GM12878 (cell line): Measurements from ENCODE around the gene HSCB. TPM values are rescaled to one million over a fixed set of nuclear protein-coding genes. Genes with fewer than 3 reads are reported as not detected.
A peak's percentile ranks its signal among the peaks of the same experiment; 100 is the strongest.

Experiments
- ATF3 ChIP-seq: IDR thresholded peaks from 2 replicates; pipeline ENCODE4 v1.6.1; 2011; ENCODE audit warnings: low read depth, mild to moderate bottlenecking, low read length, moderate library complexity, borderline replicate concordance; ENCODE audit errors: extremely low read depth
- BMI1 ChIP-seq: fragments of 450-650 bp; IDR thresholded peaks from 2 replicates; pipeline ENCODE4 v1.6.1; 2016; ENCODE audit warnings: mild to moderate bottlenecking, moderate library complexity, borderline replicate concordance
- CBFB ChIP-seq: IDR thresholded peaks from 2 replicates; pipeline ENCODE4 v1.6.1; 2016; ENCODE audit warnings: antibody characterized with exemption, low read depth
- CEBPB ChIP-seq, 2 experiments: fragments of 150-350 bp in 1 of 2; IDR thresholded peaks; 2 replicates each; pipeline ENCODE4 v1.6.1; 2012 to 2014; ENCODE audit warnings: low read depth in 2 of 2, low read length in 2 of 2, borderline replicate concordance in 1 of 2, inconsistent platforms in 1 of 2
- E2F8 ChIP-seq: fragments of 450-650 bp; IDR thresholded peaks from 2 replicates; pipeline ENCODE4 v1.6.1; 2018; ENCODE audit warnings: mild to moderate bottlenecking, low read depth, moderate library complexity; ENCODE audit not compliant: partially characterized antibody
- E4F1 ChIP-seq: fragments of 450-650 bp; IDR thresholded peaks from 2 replicates; pipeline ENCODE4 v1.6.1; 2018; ENCODE audit warnings: borderline replicate concordance, mild to moderate bottlenecking; ENCODE audit not compliant: partially characterized antibody
- ESRRA ChIP-seq: IDR thresholded peaks from 2 replicates; pipeline ENCODE4 v1.6.1; 2012; ENCODE audit warnings: mild to moderate bottlenecking, low read length, improper control_type of control experiment
- FOXM1 ChIP-seq: IDR thresholded peaks from 2 replicates; pipeline ENCODE4 v1.6.1; 2012; ENCODE audit warnings: low read depth, mild to moderate bottlenecking, inconsistent platforms, low read length, moderate library complexity
- IKZF1 ChIP-seq: fragments of 450-650 bp; conservative IDR thresholded peaks from 2 replicates; pipeline ENCODE4 v1.6.1; 2017; ENCODE audit warnings: antibody characterized with exemption, mild to moderate bottlenecking
- KDM1A ChIP-seq: fragments of 200-600 bp; sonication (generic); IDR thresholded peaks from 2 replicates; pipeline ENCODE4 v1.6.1; 2016; ENCODE audit warnings: borderline replicate concordance
- MEF2B ChIP-seq: fragments of 450-650 bp; IDR thresholded peaks from 2 replicates; pipeline ENCODE4 v1.6.1; 2018; ENCODE audit warnings: mild to moderate bottlenecking, moderate library complexity; ENCODE audit not compliant: partially characterized antibody, poor library complexity, severe bottlenecking
- NFXL1 ChIP-seq: fragments of 450-650 bp; IDR thresholded peaks from 2 replicates; pipeline ENCODE4 v1.6.1; 2017; ENCODE audit warnings: antibody characterized with exemption, mild to moderate bottlenecking, borderline replicate concordance
- POLR2A ChIP-seq: IDR thresholded peaks from 2 replicates; pipeline ENCODE4 v1.6.1; 2011; ENCODE audit warnings: low read depth, mild to moderate bottlenecking, low read length
- RAD21 ChIP-seq: IDR thresholded peaks from 2 replicates; pipeline ENCODE4 v1.6.1; 2011; ENCODE audit warnings: mild to moderate bottlenecking, low read depth, low read length, moderate library complexity; ENCODE audit not compliant: insufficient read depth
- REST ChIP-seq: IDR thresholded peaks from 2 replicates; pipeline ENCODE4 v1.6.1; 2012; ENCODE audit warnings: mild to moderate bottlenecking, low read depth, low read length
- SMAD5 ChIP-seq: IDR thresholded peaks from 2 replicates; pipeline ENCODE4 v1.6.1; 2016; ENCODE audit warnings: antibody characterized with exemption, low read depth
- ZBTB33 ChIP-seq: fragments of 450-650 bp; IDR thresholded peaks from 2 replicates; pipeline ENCODE4 v1.6.1; 2017; ENCODE audit warnings: mild to moderate bottlenecking
- ZNF24 ChIP-seq: fragments of 450-650 bp; IDR thresholded peaks from 2 replicates; pipeline ENCODE4 v1.6.1; 2017; ENCODE audit warnings: antibody characterized with exemption, mild to moderate bottlenecking
- polyA plus RNA-seq, 11 experiments: library from polyadenylated mRNA; depleted of rRNA in 4 of 11; unstranded in 6 of 11; stranded (reverse) in 5 of 11; fragments of >200 nt; fragmentation: Nextera tagmentation in 4 of 11; fragmentation: Illumina TruSeq in 1 of 11; extraction: Ambion mirVana in 4 of 11; extraction: Trizol in 1 of 11; gene quantifications; 1 replicate in 1 of 11; 2 replicates in 10 of 11; pipeline versions ENCODE4 v1.2.1 to v1.2.3, GENCODE V29; 2011 to 2016; ENCODE audit warnings: inconsistent platforms in 2 of 11, missing spikeins in 2 of 11, low read depth in 1 of 11
- total RNA-seq, 4 experiments: library from RNA; depleted of rRNA in 3 of 4; stranded (reverse); fragments of >200 nt in 3 of 4; fragmentation: Illumina TruSeq in 1 of 4; extraction: Trizol in 1 of 4; gene quantifications; 2 replicates each; pipeline versions ENCODE4 v1.2.1 to v1.2.3, GENCODE V29; 2013 to 2021

The HSCB gene
- total and polyA plus RNA-seq, 10 of the 15 experiments (the other 5 are each of a cell fraction or from before 2014, with no cell fraction given), result 10.6 to 28.4 (median 20.8) TPM

GRCh38 chr22:28800308-28801041, 58.6 kb downstream of the HSCB start, which contains the start of gene XBP1 (continued):
- TF ChIP-seq E2F8 (no peak), ZBTB33 (no peak), SMAD5 (peak; percentile 86), E4F1 (no peak), ZNF24 (no peak), RAD21 (no peak), MEF2B (no peak), POLR2A (peak; percentile 98), BMI1 (no peak), NFXL1 (no peak), IKZF1 (peak; percentile 77), ESRRA (0 out of 2 replicates have a peak, but pooled peaks have one; percentile 22), REST (no peak), KDM1A (no peak), CEBPB (IDR thresholded peaks at IDR 0.05; ENCODE audit: borderline replicate concordance in 1 of 2, low read depth in 2 of 2, low read length in 2 of 2) (no peak), CBFB (peak; percentile 52; the same call in 1 of the 2 replicates), FOXM1 (no peak), ATF3 (no peak)
